HG03280 (cell line): ENCODE measurements around the gene CNTN4.
"Not testable (repeated sequence)": the region's sequence is repeated elsewhere in the genome, so short reads cannot be mapped to it uniquely, and the experiment has no call there.

Experiments used
- ATAC-seq: cut with Tn5 transposase; IDR thresholded peaks from one replicate; pipeline ENCODE4 v1.9.1; 2021; ENCODE audit warnings: mild to moderate bottlenecking, moderate library complexity; ENCODE audit not compliant: unreplicated experiment

Gene CNTN4

GRCh38 chr3:2940062-2940461, 841.4 kb downstream of the CNTN4 start:
- ATAC-seq = peak; percentile 44

GRCh38 chr3:2944628-2945027, 846.0 kb downstream of the CNTN4 start:
- peak; percentile 96 for ATAC-seq

GRCh38 chr3:2945121-2945520, 846.5 kb downstream of the CNTN4 start:
- ATAC-seq = no peak

GRCh38 chr3:2947536-2947935, 848.9 kb downstream of the CNTN4 start:
- no peak for ATAC-seq

GRCh38 chr3:2948882-2949281, 850.2 kb downstream of the CNTN4 start:
- no peak for ATAC-seq

- no peak for ATAC-seq
Observed at GRCh38 chr3:2950159-2950558, 851.5 kb downstream of the CNTN4 start.

GRCh38 chr3:2957115-2957514, 858.4 kb downstream of the CNTN4 start:
- ATAC-seq = no peak

GRCh38 chr3:2958551-2958950, 859.9 kb downstream of the CNTN4 start:
- ATAC-seq = no peak

- ATAC-seq = no peak
Observed at GRCh38 chr3:2961576-2961975, 862.9 kb downstream of the CNTN4 start.

GRCh38 chr3:2967871-2968270, 869.2 kb downstream of the CNTN4 start:
- ATAC-seq = no peak

GRCh38 chr3:2968475-2968874, 869.8 kb downstream of the CNTN4 start:
- ATAC-seq = no peak

- ATAC-seq = no peak
Observed at GRCh38 chr3:2976212-2976611, 877.5 kb downstream of the CNTN4 start.

- ATAC-seq = no peak
Observed at GRCh38 chr3:2976796-2977195, 878.1 kb downstream of the CNTN4 start.

GRCh38 chr3:2978977-2979732, 880.5 kb downstream of the CNTN4 start:
- ATAC-seq = peak; percentile 44

GRCh38 chr3:2984005-2984830, 885.6 kb downstream of the CNTN4 start:
- no peak for ATAC-seq

- no peak for ATAC-seq
Observed at GRCh38 chr3:2984831-2985220, 886.2 kb downstream of the CNTN4 start.

GRCh38 chr3:2985479-2985878, 886.8 kb downstream of the CNTN4 start:
- no peak for ATAC-seq

- no peak for ATAC-seq
Observed at GRCh38 chr3:2992534-2992933, 893.9 kb downstream of the CNTN4 start.

GRCh38 chr3:2993130-2993529, 894.5 kb downstream of the CNTN4 start:
- ATAC-seq = not testable (repeated sequence)

GRCh38 chr3:2993736-2994135, 895.1 kb downstream of the CNTN4 start:
- no peak for ATAC-seq

- no peak for ATAC-seq
Observed at GRCh38 chr3:2995195-2995594, 896.5 kb downstream of the CNTN4 start.

- ATAC-seq = no peak
Observed at GRCh38 chr3:3005146-3005744, 906.6 kb downstream of the CNTN4 start.
